ENCODE measurements around the gene RNGTT.

The RNGTT gene

GRCh38 chr6:88869263-88870020 is 94.0 kb downstream of the RNGTT start:
- Histone ChIP-seq H3K9ac (ENCODE audit: insufficient read length) (no peak overlapping the region), H3K4me3 (no peak overlapping the region), H3K36me3 (ENCODE audit: insufficient read depth, low read length) (no peaks in the 10 kb centered on the region), H3K9me3 (ENCODE audit: low read depth, low read length) (no peaks in the 10 kb centered on the region), H3K27ac (no peak overlapping the region)
- DNase-seq (ENCODE audit: low read depth, low spot score): no peak
- TF ChIP-seq EZH2 (IDR thresholded peaks at IDR 0.05): no peak
- no peak for TF ChIP-seq FOXP2 (optimal IDR thresholded peaks at IDR 0.05; ENCODE audit: control extremely low read depth, extremely low read length, insufficient read depth)
- no peak for TF ChIP-seq POLR2AphosphoS5 (IDR thresholded peaks at IDR 0.05; ENCODE audit: borderline replicate concordance, low read depth, low read length)

GRCh38 chr6:88867841-88868731 is 95.3 kb downstream of the RNGTT start:
- no peaks in the 10 kb centered on the region for H3K9me3 ChIP-seq (ENCODE audit: low read depth, low read length)
- no peak for DNase-seq (ENCODE audit: low read depth, low spot score)
- H3K4me3 ChIP-seq: no peak overlapping the region
- no peak overlapping the region for H3K27ac ChIP-seq
- TF ChIP-seq EZH2 (IDR thresholded peaks at IDR 0.05) (no peak), POLR2AphosphoS5 (IDR thresholded peaks at IDR 0.05; ENCODE audit: borderline replicate concordance, low read depth, low read length) (no peak), FOXP2 (optimal IDR thresholded peaks at IDR 0.05; ENCODE audit: control extremely low read depth, extremely low read length, insufficient read depth) (no peak)
- no peak overlapping the region for H3K9ac ChIP-seq (ENCODE audit: insufficient read length)
- no peaks in the 10 kb centered on the region for H3K36me3 ChIP-seq (ENCODE audit: insufficient read depth, low read length)

GRCh38 chr6:88866856-88867255 is 96.6 kb downstream of the RNGTT start:
- Histone ChIP-seq H3K4me3 (no peak overlapping the region), H3K36me3 (ENCODE audit: insufficient read depth, low read length) (peaks cover 6% of the 10 kb centered on the region; the same call in 1 of the 2 replicates), H3K27ac (no peak overlapping the region), H3K9me3 (ENCODE audit: low read depth, low read length) (no peaks in the 10 kb centered on the region), H3K9ac (ENCODE audit: insufficient read length) (no peak overlapping the region)
- TF ChIP-seq EZH2 (IDR thresholded peaks at IDR 0.05) (no peak), FOXP2 (optimal IDR thresholded peaks at IDR 0.05; ENCODE audit: control extremely low read depth, extremely low read length, insufficient read depth) (no peak), POLR2AphosphoS5 (IDR thresholded peaks at IDR 0.05; ENCODE audit: borderline replicate concordance, low read depth, low read length) (no peak)
- no peak for DNase-seq (ENCODE audit: low read depth, low spot score)

- DNase-seq (ENCODE audit: low read depth, low spot score): no peak
- Histone ChIP-seq H3K4me3 (no peak overlapping the region), H3K27ac (no peak overlapping the region), H3K36me3 (ENCODE audit: insufficient read depth, low read length) (peaks cover 6% of the 10 kb centered on the region; the same call in 1 of the 2 replicates), H3K9me3 (ENCODE audit: low read depth, low read length) (no peaks in the 10 kb centered on the region), H3K9ac (ENCODE audit: insufficient read length) (no peak overlapping the region)
- TF ChIP-seq POLR2AphosphoS5 (IDR thresholded peaks at IDR 0.05; ENCODE audit: borderline replicate concordance, low read depth, low read length) (no peak), EZH2 (IDR thresholded peaks at IDR 0.05) (no peak), FOXP2 (optimal IDR thresholded peaks at IDR 0.05; ENCODE audit: control extremely low read depth, extremely low read length, insufficient read depth) (no peak)
Measured at GRCh38 chr6:88865275-88865674, 98.1 kb downstream of the RNGTT start.

- Histone ChIP-seq H3K36me3 (ENCODE audit: insufficient read depth, low read length) (peaks cover 6% of the 10 kb centered on the region; the same call in 1 of the 2 replicates), H3K4me3 (no peak overlapping the region), H3K9ac (ENCODE audit: insufficient read length) (no peak overlapping the region), H3K27ac (no peak overlapping the region), H3K9me3 (ENCODE audit: low read depth, low read length) (no peaks in the 10 kb centered on the region)
- TF ChIP-seq POLR2AphosphoS5 (IDR thresholded peaks at IDR 0.05; ENCODE audit: borderline replicate concordance, low read depth, low read length) (no peak), EZH2 (IDR thresholded peaks at IDR 0.05) (no peak), FOXP2 (optimal IDR thresholded peaks at IDR 0.05; ENCODE audit: control extremely low read depth, extremely low read length, insufficient read depth) (no peak)
- no peak for DNase-seq (ENCODE audit: low read depth, low spot score)
Measured at GRCh38 chr6:88864359-88865054, 98.9 kb downstream of the RNGTT start.

- Histone ChIP-seq H3K27ac (no peak overlapping the region), H3K9ac (ENCODE audit: insufficient read length) (no peak overlapping the region), H3K4me3 (no peak overlapping the region), H3K36me3 (ENCODE audit: insufficient read depth, low read length) (peaks cover 6% of the 10 kb centered on the region; the same call in 1 of the 2 replicates), H3K9me3 (ENCODE audit: low read depth, low read length) (no peaks in the 10 kb centered on the region)
- DNase-seq (ENCODE audit: low read depth, low spot score): no peak
- TF ChIP-seq POLR2AphosphoS5 (IDR thresholded peaks at IDR 0.05; ENCODE audit: borderline replicate concordance, low read depth, low read length): no peak
- TF ChIP-seq FOXP2 (optimal IDR thresholded peaks at IDR 0.05; ENCODE audit: control extremely low read depth, extremely low read length, insufficient read depth): no peak
- TF ChIP-seq EZH2 (IDR thresholded peaks at IDR 0.05): no peak
Measured at GRCh38 chr6:88860310-88860709, 103.1 kb downstream of the RNGTT start.

- TF ChIP-seq POLR2AphosphoS5 (IDR thresholded peaks at IDR 0.05; ENCODE audit: borderline replicate concordance, low read depth, low read length): no peak
- no peak for TF ChIP-seq FOXP2 (optimal IDR thresholded peaks at IDR 0.05; ENCODE audit: control extremely low read depth, extremely low read length, insufficient read depth)
- TF ChIP-seq EZH2 (IDR thresholded peaks at IDR 0.05): no peak
- H3K36me3 ChIP-seq (ENCODE audit: insufficient read depth, low read length): peaks cover 6% of the 10 kb centered on the region
- H3K4me3 ChIP-seq: no peak overlapping the region
- no peak overlapping the region for H3K27ac ChIP-seq
- H3K9ac ChIP-seq (ENCODE audit: insufficient read length): no peak overlapping the region
- DNase-seq (ENCODE audit: low read depth, low spot score): no peak
- H3K9me3 ChIP-seq (ENCODE audit: low read depth, low read length): no peaks in the 10 kb centered on the region
Measured at GRCh38 chr6:88858455-88858854, 105.0 kb downstream of the RNGTT start.

- Histone ChIP-seq H3K27ac (no peak overlapping the region), H3K4me3 (no peak overlapping the region), H3K9me3 (ENCODE audit: low read depth, low read length) (no peaks in the 10 kb centered on the region), H3K36me3 (ENCODE audit: insufficient read depth, low read length) (no peaks in the 10 kb centered on the region; the same call in 1 of the 2 replicates), H3K9ac (ENCODE audit: insufficient read length) (no peak overlapping the region)
- TF ChIP-seq EZH2 (IDR thresholded peaks at IDR 0.05): no peak
- no peak for TF ChIP-seq POLR2AphosphoS5 (IDR thresholded peaks at IDR 0.05; ENCODE audit: borderline replicate concordance, low read depth, low read length)
- TF ChIP-seq FOXP2 (optimal IDR thresholded peaks at IDR 0.05; ENCODE audit: control extremely low read depth, extremely low read length, insufficient read depth): no peak
- no peak for DNase-seq (ENCODE audit: low read depth, low spot score)
Measured at GRCh38 chr6:88856566-88856965, 106.9 kb downstream of the RNGTT start.
